ENCODE measurements around the gene HLCS.

Gene HLCS

GRCh38 chr21:36788120-36788638, 178.3 kb downstream of the HLCS start:
- TF ChIP-seq, protein P1, sequence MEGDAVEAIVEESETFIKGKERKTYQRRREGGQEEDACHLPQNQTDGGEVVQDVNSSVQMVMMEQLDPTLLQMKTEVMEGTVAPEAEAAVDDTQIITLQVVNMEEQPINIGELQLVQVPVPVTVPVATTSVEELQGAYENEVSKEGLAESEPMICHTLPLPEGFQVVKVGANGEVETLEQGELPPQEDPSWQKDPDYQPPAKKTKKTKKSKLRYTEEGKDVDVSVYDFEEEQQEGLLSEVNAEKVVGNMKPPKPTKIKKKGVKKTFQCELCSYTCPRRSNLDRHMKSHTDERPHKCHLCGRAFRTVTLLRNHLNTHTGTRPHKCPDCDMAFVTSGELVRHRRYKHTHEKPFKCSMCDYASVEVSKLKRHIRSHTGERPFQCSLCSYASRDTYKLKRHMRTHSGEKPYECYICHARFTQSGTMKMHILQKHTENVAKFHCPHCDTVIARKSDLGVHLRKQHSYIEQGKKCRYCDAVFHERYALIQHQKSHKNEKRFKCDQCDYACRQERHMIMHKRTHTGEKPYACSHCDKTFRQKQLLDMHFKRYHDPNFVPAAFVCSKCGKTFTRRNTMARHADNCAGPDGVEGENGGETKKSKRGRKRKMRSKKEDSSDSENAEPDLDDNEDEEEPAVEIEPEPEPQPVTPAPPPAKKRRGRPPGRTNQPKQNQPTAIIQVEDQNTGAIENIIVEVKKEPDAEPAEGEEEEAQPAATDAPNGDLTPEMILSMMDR (IDR thresholded peaks at IDR 0.05) = no peak
- Histone ChIP-seq H3K27me3 (no peaks in the 10 kb centered on the region), H3K27ac (no peak overlapping the region), H3K9me3 (no peaks in the 10 kb centered on the region), H3K36me3 (peaks cover 0 to 7% (median 0%) of the 10 kb centered on the region in 3 donors), H3K4me1 (no peaks in the 10 kb centered on the region), H3K4me3 (no peak overlapping the region)
- DNase-seq = no peak
- intact Hi-C loops (cut with DNase I; ENCODE audit: low total_unique reads) = no loop called here

DNA sequence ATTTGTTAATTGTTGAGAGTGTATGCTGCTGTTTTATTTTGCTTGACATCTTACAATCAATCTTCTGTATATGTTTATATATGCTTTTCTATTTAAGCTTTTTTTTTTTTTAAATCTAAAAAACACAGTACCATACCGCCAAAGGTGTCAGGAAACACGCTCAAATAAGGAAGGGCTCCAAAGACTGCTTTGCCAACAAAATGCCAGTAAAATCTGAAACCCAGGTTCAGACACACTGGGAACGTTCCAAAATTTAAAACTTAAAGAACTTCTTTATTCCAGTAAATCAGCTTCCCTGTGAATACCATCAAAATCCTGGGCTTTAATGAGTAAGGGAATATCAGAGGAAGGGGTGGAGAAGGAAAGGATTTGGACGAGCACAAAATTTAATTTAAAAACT, 180.3 kb downstream of the HLCS start:
- H3K9me3 ChIP-seq = no peaks in the 10 kb centered on the region
- intact Hi-C loops (cut with DNase I; ENCODE audit: low total_unique reads) = no loop called here
- no peak for DNase-seq
- no peaks in the 10 kb centered on the region for H3K4me1 ChIP-seq
- TF ChIP-seq, protein P1 (IDR thresholded peaks at IDR 0.05) = no peak
- no peaks in the 10 kb centered on the region for H3K27me3 ChIP-seq
- no peak overlapping the region for H3K4me3 ChIP-seq
- no peak overlapping the region for H3K27ac ChIP-seq
- H3K36me3 ChIP-seq = peaks cover 0 to 7% (median 0%) of the 10 kb centered on the region in 3 donors

GRCh38 chr21:36785615-36786014, 180.9 kb downstream of the HLCS start:
- Histone ChIP-seq H3K4me3 (no peak overlapping the region), H3K9me3 (no peaks in the 10 kb centered on the region), H3K27me3 (no peaks in the 10 kb centered on the region), H3K27ac (no peak overlapping the region), H3K4me1 (no peaks in the 10 kb centered on the region), H3K36me3 (peaks cover 0 to 7% (median 0%) of the 10 kb centered on the region in 3 donors)
- TF ChIP-seq, protein P1 (IDR thresholded peaks at IDR 0.05) = no peak
- intact Hi-C loops (cut with DNase I; ENCODE audit: low total_unique reads) = no loop called here
- DNase-seq = no peak

DNA sequence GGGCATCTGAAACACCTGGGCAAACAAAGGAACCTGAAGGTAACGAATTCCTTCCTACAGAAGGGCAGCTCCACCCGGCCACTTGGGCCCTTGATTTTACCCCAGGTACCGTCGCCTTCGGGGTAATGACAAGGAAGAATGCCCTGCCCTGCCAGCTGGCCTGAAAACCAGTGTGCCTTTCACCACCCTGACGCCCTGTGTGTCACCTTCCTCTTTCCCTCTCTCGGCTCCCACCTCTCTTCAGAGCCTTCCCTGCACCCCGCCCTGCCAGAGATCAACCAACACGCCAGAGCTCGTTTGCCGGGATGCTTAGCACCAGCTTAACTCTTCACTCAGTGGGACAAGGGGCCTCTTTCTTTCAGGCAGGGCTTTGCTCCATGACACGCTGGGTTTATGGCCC, 181.5 kb downstream of the HLCS start:
- Histone ChIP-seq H3K9me3 (no peaks in the 10 kb centered on the region), H3K36me3 (peaks cover 0 to 1% (median 0%) of the 10 kb centered on the region in 3 donors), H3K4me1 (no peaks in the 10 kb centered on the region), H3K4me3 (no peak overlapping the region), H3K27me3 (no peaks in the 10 kb centered on the region), H3K27ac (no peak overlapping the region)
- intact Hi-C loops (cut with DNase I; ENCODE audit: low total_unique reads) = no loop called here
- DNase-seq = no peak
- TF ChIP-seq, protein P1 (IDR thresholded peaks at IDR 0.05) = no peak

DNA sequence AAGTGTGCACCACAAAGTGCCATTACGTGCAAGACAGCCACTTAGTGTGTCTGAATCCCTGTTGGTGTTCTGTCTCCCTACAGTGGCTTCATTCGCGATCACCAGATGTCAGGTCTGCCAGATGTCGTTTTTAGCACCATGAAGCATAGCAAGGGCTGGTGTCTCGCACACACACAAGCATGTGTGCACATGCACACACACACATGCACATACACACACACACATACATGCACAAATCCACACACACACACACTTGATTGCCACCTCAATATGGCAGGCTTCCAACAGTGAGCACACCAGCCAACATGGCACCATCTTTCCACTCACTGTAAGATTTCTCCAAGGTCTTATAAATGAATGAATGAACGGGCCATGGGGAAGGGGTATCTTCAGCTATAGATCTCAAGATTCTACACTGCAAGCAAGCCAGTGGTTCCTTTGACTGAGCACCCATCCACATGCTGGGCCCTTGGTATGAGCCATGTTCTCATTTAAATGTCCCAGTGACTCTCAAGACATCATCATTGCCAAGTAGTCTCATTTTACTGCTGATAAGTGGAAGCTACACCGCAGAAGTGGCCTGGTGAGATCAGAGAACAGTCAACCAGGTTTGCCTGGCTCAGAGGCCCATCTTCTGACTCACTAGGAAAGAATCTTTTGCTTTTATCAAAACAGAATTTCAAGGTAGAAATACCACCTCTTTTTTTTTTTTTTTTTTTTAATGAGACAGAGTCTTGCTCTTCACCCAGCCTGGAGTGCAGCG, 182.7 kb downstream of the HLCS start:
- Histone ChIP-seq H3K36me3 (no peaks in the 10 kb centered on the region), H3K27me3 (no peaks in the 10 kb centered on the region), H3K4me3 (no peak overlapping the region), H3K4me1 (no peaks in the 10 kb centered on the region), H3K9me3 (no peaks in the 10 kb centered on the region), H3K27ac (no peak overlapping the region)
- TF ChIP-seq, protein P1 (IDR thresholded peaks at IDR 0.05) = no peak
- DNase-seq = no peak
- intact Hi-C loops (cut with DNase I; ENCODE audit: low total_unique reads) = no loop called here
